ENCODE results near the gene HP1BP3.
"Not testable (repeated sequence)": the region's sequence is repeated elsewhere in the genome, so short reads cannot be mapped to it uniquely, and the experiment has no call there.

The HP1BP3 gene

GRCh38 chr1:20787029-20787839, at the start of gene HP1BP3:
Gene HP1BP3 (minus strand): TSS chr1:20787307. CDS start chr1:20780440, 6,867 bp downstream.
- peak; percentile 59 for DNase-seq

- no peak for DNase-seq
These were observed 49.1 kb upstream of the HP1BP3 start for GRCh38 chr1:20836230-20836629.

- DNase-seq: no peak
These were observed 47.7 kb upstream of the HP1BP3 start for GRCh38 chr1:20834780-20835179.

GRCh38 chr1:20834192-20834591, 47.1 kb upstream of the HP1BP3 start:
- DNase-seq: no peak

GRCh38 chr1:20830378-20830777, 43.3 kb upstream of the HP1BP3 start:
- DNase-seq: no peak

- no peak for DNase-seq
These were observed 42.8 kb upstream of the HP1BP3 start for GRCh38 chr1:20829946-20830345.

GRCh38 chr1:20829531-20829930, 42.4 kb upstream of the HP1BP3 start:
- no peak for DNase-seq

GRCh38 chr1:20823845-20824244, 36.7 kb upstream of the HP1BP3 start:
- DNase-seq: no peak

GRCh38 chr1:20821466-20821865, 34.4 kb upstream of the HP1BP3 start:
- no peak for DNase-seq

GRCh38 chr1:20819818-20820217, 32.7 kb upstream of the HP1BP3 start:
- no peak for DNase-seq

GRCh38 chr1:20814534-20814871, 27.4 kb upstream of the HP1BP3 start:
- DNase-seq: no peak

GRCh38 chr1:20811916-20812315, 24.8 kb upstream of the HP1BP3 start:
- no peak for DNase-seq

GRCh38 chr1:20793236-20793635, 6.1 kb upstream of the HP1BP3 start:
- DNase-seq: no peak

- no peak for DNase-seq
These were observed 5.1 kb upstream of the HP1BP3 start for GRCh38 chr1:20792196-20792595.

GRCh38 chr1:20790785-20791184, 3.7 kb upstream of the HP1BP3 start:
- DNase-seq: no peak

- DNase-seq: not testable (repeated sequence)
These were observed 2.5 kb upstream of the HP1BP3 start for GRCh38 chr1:20789598-20789997.

- DNase-seq: peak in 1 of 2 experiments; percentile 45
These were observed 1.0 kb upstream of the HP1BP3 start for GRCh38 chr1:20787840-20788795.

- DNase-seq: peak; percentile 89 to 93
These were observed 666 bp downstream of the HP1BP3 start for GRCh38 chr1:20786253-20787028.

GRCh38 chr1:20785907-20786252, 1.2 kb downstream of the HP1BP3 start:
- no peak for DNase-seq

GRCh38 chr1:20775700-20776099, 11.4 kb downstream of the HP1BP3 start:
- no peak for DNase-seq

GRCh38 chr1:20771780-20772179, 15.3 kb downstream of the HP1BP3 start:
- no peak for DNase-seq

GRCh38 chr1:20770314-20771087, 16.6 kb downstream of the HP1BP3 start:
- no peak for DNase-seq
